HCT116 (cell line): ENCODE data around the gene TSPAN2. TPM values are rescaled to one million over a fixed set of nuclear protein-coding genes. Genes with fewer than 3 reads are reported as not detected.

Experiments used
- ATAC-seq: fragments of 200-7000 bp; cut with Tn5 transposase; 2 replicates; pipeline ENCODE4 v1.9.1; 2020; ENCODE audit warnings: mild to moderate bottlenecking, moderate library complexity
- BruUV-seq: library from RNA; stranded (reverse); fragments of 400-500 nt; replicated peaks from 2 replicates; lab custom pipeline; 2021; lab: Mats Ljungman, UMichigan
- CTCF ChIA-PET: fragments of 300-600 bp; sonication (Branson Sonifier 250); formaldehyde crosslinking; loops from one replicate; lab custom pipeline; 2021; ENCODE audit warnings: antibody characterized with exemption; lab: Charles Lee
- POLR2A ChIA-PET: fragments of 300-600, 350-600 bp; sonication (Branson Sonifier 250); formaldehyde crosslinking; loops from one replicate; lab custom pipeline; 2021; ENCODE audit warnings: antibody characterized with exemption; lab: Charles Lee
- RAD21 ChIA-PET, 2 experiments: fragments of 300-600 bp; sonication (Branson Sonifier 250); formaldehyde crosslinking; loops; one replicate each; lab custom pipeline; 2023; ENCODE audit warnings: low total read pairs in 2 of 2; ENCODE audit not compliant: uncharacterized antibody in 2 of 2, unreplicated experiment in 2 of 2, low non-redundant PET in 1 of 2; lab: Charles Lee
- DNase-seq: peaks from one replicate; pipeline ENCODE4 v3.0.0-alpha.2; 2010; ENCODE audit warnings: low read depth, low spot score
- H2AFZ ChIP-seq: fragments of 200-600 bp; shearing (Covaris generic), sonication (generic); 2 replicates; pipeline ENCODE4 v1.6.1; 2017; ENCODE audit warnings: low read depth, mixed run types, mixed read lengths, antibody characterized with exemption, low read length; ENCODE audit not compliant: poor library complexity, severe bottlenecking
- H3K27ac ChIP-seq: 2 replicates; pipeline ENCODE4 v1.5.1; 2012; ENCODE audit warnings: low read depth, low read length
- H3K27me3 ChIP-seq: fragments of 200-600 bp; sonication (generic); 2 replicates; pipeline ENCODE4 v1.6.1; 2016; ENCODE audit warnings: mixed run types, low read length, mixed read lengths; ENCODE audit not compliant: insufficient read depth
- H3K36me3 ChIP-seq, 2 experiments: fragments of 200-500 bp in 1 of 2; fragments of 200-600 bp in 1 of 2; sonication (Bioruptor generic) in 1 of 2; sonication (generic) in 1 of 2; 2 replicates each; pipeline versions ENCODE4 v1.5.1 to v1.6.1; 2014 to 2016; ENCODE audit warnings: low read length in 2 of 2, inconsistent platforms in 1 of 2, mixed read lengths in 1 of 2, mixed run types in 1 of 2; ENCODE audit not compliant: insufficient read depth in 2 of 2, control insufficient read depth in 1 of 2
- H3K4me1 ChIP-seq, 2 experiments: fragments of 200-600 bp in 1 of 2; sonication (generic) in 1 of 2; 2 replicates each; pipeline versions ENCODE4 v1.5.1 to v1.6.1; 2012 to 2017; ENCODE audit warnings: low read length in 2 of 2, inconsistent platforms in 1 of 2, mild to moderate bottlenecking in 1 of 2, mixed read lengths in 1 of 2, mixed run types in 1 of 2, moderate library complexity in 1 of 2; ENCODE audit not compliant: insufficient read depth in 2 of 2, control insufficient read depth in 1 of 2
- H3K4me2 ChIP-seq: fragments of 200-600 bp; sonication (generic); 2 replicates; pipeline ENCODE4 v1.6.1; 2017; ENCODE audit warnings: mixed run types, low read length, mixed read lengths
- H3K4me3 ChIP-seq, 2 experiments: fragments of 200-600 bp in 1 of 2; sonication (generic) in 1 of 2; replicated peaks in 1 of 2; 2 replicates each; pipeline ENCODE4 v1.5.1; 2011 to 2016; ENCODE audit warnings: low read length in 2 of 2, control low read depth in 1 of 2, low read depth in 1 of 2, mild to moderate bottlenecking in 1 of 2, mixed read lengths in 1 of 2, mixed run types in 1 of 2
- H3K79me2 ChIP-seq: fragments of 200-600 bp; sonication (generic); 2 replicates; pipeline ENCODE4 v1.6.1; 2017; ENCODE audit warnings: mild to moderate bottlenecking, mixed run types, low read length, moderate library complexity, mixed read lengths; ENCODE audit not compliant: insufficient read depth
- H3K9ac ChIP-seq: fragments of 200-600 bp; sonication (generic); 2 replicates; pipeline ENCODE4 v1.6.1; 2016; ENCODE audit warnings: low read length, mixed read lengths
- H3K9me2 ChIP-seq: fragments of 200-600 bp; sonication (generic), shearing (Covaris generic); 2 replicates; pipeline ENCODE4 v1.6.1; 2017; ENCODE audit warnings: mixed run types, mild to moderate bottlenecking, moderate library complexity; ENCODE audit not compliant: insufficient read depth
- H3K9me3 ChIP-seq, 2 experiments: fragments of 200-500 bp in 1 of 2; fragments of 200-600 bp in 1 of 2; sonication (Bioruptor generic) in 1 of 2; sonication (generic) in 1 of 2; 2 replicates each; pipeline ENCODE4 v1.6.1; 2014 to 2017; ENCODE audit warnings: low read length in 2 of 2, mixed read lengths in 2 of 2, inconsistent platforms in 1 of 2, low read depth in 1 of 2, mild to moderate bottlenecking in 1 of 2, mixed run types in 1 of 2, moderate library complexity in 1 of 2; ENCODE audit not compliant: control insufficient read depth in 1 of 2, insufficient read depth in 1 of 2
- H4K20me1 ChIP-seq: fragments of 200-600 bp; sonication (generic), shearing (Covaris generic); 2 replicates; pipeline ENCODE4 v1.6.1; 2017; ENCODE audit warnings: mixed run types, mild to moderate bottlenecking, moderate library complexity; ENCODE audit not compliant: insufficient read depth
- CBX3 ChIP-seq: IDR thresholded peaks from 2 replicates; pipeline ENCODE4 v1.6.1; 2012; ENCODE audit warnings: low read depth
- CEBPB ChIP-seq: IDR thresholded peaks from 2 replicates; pipeline ENCODE4 v1.6.1; 2012; ENCODE audit warnings: low read depth
- EZH2 ChIP-seq: fragments of 200-600 bp; sonication (generic); IDR thresholded peaks from 2 replicates; pipeline ENCODE4 v1.6.1; 2017; ENCODE audit warnings: antibody characterized with exemption, mixed run types
- EZH2phosphoT487 ChIP-seq: fragments of 200-600 bp; IDR thresholded peaks from 2 replicates; pipeline ENCODE4 v1.6.1; 2018; ENCODE audit warnings: antibody characterized with exemption, borderline replicate concordance
- MAX ChIP-seq: IDR thresholded peaks from 2 replicates; pipeline ENCODE4 v1.6.1; 2012
- RAD21 ChIP-seq: IDR thresholded peaks from 2 replicates; pipeline ENCODE4 v1.6.1; 2012; ENCODE audit warnings: low read depth, mild to moderate bottlenecking
- intact Hi-C: fragments of 100-400 bp; cut with micrococcal nuclease; formaldehyde crosslinking; loops from 2 replicates; pipeline ENCODE4 v1.10.0; 2022
- total RNA-seq: library from RNA; stranded (reverse); gene quantifications from one replicate; pipeline ENCODE4 v1.2.1, GENCODE V29; 2021; ENCODE audit not compliant: unreplicated experiment
- TF ChIP-seq, protein P1 (sequence below), 3 experiments: fragments of 200-600 bp in 1 of 3; sonication (generic) in 1 of 3; IDR thresholded peaks in 2 of 3; conservative IDR thresholded peaks in 1 of 3; 2 replicates each; pipeline ENCODE4 v1.5.1; 2012 to 2017; ENCODE audit warnings: low read depth in 2 of 3, low read length in 2 of 3, antibody characterized with exemption in 1 of 3, borderline replicate concordance in 1 of 3, control low read depth in 1 of 3, mild to moderate bottlenecking in 1 of 3, mixed read lengths in 1 of 3, mixed run types in 1 of 3, moderate library complexity in 1 of 3; ENCODE audit not compliant: insufficient read depth in 1 of 3

TSPAN2 gene
- total RNA-seq, 1 experiment from 2014 or later, result 0.98 TPM

- H3K36me3 ChIP-seq, result no peaks in the 10 kb centered on the region
- no peak for DNase-seq
- H3K4me2 ChIP-seq, result no peak overlapping the region
- ChIA-PET POLR2A (no interaction called here), RAD21 (no interaction called here), CTCF (no interaction called here)
- H3K4me1 ChIP-seq, result no peaks in the 10 kb centered on the region
- H3K9me3 ChIP-seq, result no peaks in the 10 kb centered on the region
- intact Hi-C loops, result no loop called here
- ATAC-seq, result no peak
- H4K20me1 ChIP-seq, result no peaks in the 10 kb centered on the region
- no peaks in the 10 kb centered on the region for H3K27me3 ChIP-seq
- H3K27ac ChIP-seq, result no peak overlapping the region
- no peak overlapping the region for H3K9ac ChIP-seq
- H3K4me3 ChIP-seq, result no peak overlapping the region
- H2AFZ ChIP-seq, result no peak overlapping the region
- no peak for TF ChIP-seq MAX
- TF ChIP-seq CEBPB, result no peak
- no TSS peak for BruUV-seq
- no peaks in the 10 kb centered on the region for H3K79me2 ChIP-seq
- H3K9me2 ChIP-seq, result no peaks in the 10 kb centered on the region
These were observed 32.9 kb downstream of the TSPAN2 start for GRCh38 chr1:115056395-115056798.

DNA sequence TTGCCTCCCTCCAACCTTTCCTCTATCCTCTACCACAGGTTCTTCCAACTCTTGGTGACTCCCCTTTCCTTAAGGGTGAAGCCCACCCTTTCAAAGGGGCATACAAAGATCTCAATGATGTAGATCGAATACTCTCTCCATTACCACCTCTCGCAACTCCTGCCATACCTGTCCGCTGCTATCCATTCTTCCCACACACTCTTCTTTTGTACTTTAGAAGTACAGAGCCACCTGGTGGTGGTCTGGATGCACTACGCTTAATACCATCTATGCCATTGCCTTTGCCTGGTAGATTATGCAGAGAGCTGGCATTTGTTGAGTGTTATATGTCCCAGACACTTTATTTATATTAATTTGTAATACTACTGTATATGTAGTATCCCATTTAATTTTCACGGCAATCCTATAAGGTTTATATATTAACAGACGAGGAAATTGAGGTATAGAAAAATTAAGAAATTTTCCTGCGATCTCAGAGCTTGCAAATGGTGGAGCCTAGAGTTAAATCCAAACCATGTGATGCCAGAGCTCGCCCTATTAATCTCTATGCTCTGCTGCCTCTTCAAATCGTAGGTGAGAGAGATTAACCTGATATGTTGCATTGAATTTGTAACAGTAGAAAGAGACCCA lies 36.7 kb downstream of the TSPAN2 start:
- Histone ChIP-seq H3K79me2 (no peaks in the 10 kb centered on the region), H3K36me3 (no peaks in the 10 kb centered on the region), H3K4me1 (no peaks in the 10 kb centered on the region), H3K9ac (no peak overlapping the region), H3K27me3 (no peaks in the 10 kb centered on the region)
- intact Hi-C loops, result no loop called here
- TF ChIP-seq EZH2, result no peak
- TF ChIP-seq CBX3, result no peak
- TF ChIP-seq, protein P1, sequence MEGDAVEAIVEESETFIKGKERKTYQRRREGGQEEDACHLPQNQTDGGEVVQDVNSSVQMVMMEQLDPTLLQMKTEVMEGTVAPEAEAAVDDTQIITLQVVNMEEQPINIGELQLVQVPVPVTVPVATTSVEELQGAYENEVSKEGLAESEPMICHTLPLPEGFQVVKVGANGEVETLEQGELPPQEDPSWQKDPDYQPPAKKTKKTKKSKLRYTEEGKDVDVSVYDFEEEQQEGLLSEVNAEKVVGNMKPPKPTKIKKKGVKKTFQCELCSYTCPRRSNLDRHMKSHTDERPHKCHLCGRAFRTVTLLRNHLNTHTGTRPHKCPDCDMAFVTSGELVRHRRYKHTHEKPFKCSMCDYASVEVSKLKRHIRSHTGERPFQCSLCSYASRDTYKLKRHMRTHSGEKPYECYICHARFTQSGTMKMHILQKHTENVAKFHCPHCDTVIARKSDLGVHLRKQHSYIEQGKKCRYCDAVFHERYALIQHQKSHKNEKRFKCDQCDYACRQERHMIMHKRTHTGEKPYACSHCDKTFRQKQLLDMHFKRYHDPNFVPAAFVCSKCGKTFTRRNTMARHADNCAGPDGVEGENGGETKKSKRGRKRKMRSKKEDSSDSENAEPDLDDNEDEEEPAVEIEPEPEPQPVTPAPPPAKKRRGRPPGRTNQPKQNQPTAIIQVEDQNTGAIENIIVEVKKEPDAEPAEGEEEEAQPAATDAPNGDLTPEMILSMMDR (IDR thresholded peaks at IDR 0.05 in 2 of 3, conservative IDR thresholded peaks at IDR 0.05 in 1 of 3; ENCODE audit: borderline replicate concordance in 1 of 3, insufficient read depth in 1 of 3, low read depth in 2 of 3, low read length in 2 of 3), result peak; percentile 61 to 82 (median 80); a peak in 5 of 6 replicates
- TF ChIP-seq EZH2phosphoT487, result no peak
- peak; percentile 66 for TF ChIP-seq RAD21
- TF ChIP-seq, all 23 proteins: peak for 2
- POLR2A ChIA-PET, result interaction anchor here (0.8 kb wide), 1 partner anchor 11 kb away, joined by 3 read pairs; no protein-coding TSS in a partner anchor
- no peaks in the 10 kb centered on the region for H3K9me2 ChIP-seq
- peak; percentile 62 for DNase-seq
- peak overlapping the region; percentile 24 for H2AFZ ChIP-seq
- H3K9me3 ChIP-seq, result no peaks in the 10 kb centered on the region
- peak; percentile 99 for ATAC-seq
- peak overlapping the region; percentile 27 for H3K4me2 ChIP-seq
- H4K20me1 ChIP-seq, result no peaks in the 10 kb centered on the region
- BruUV-seq, result no TSS peak
- no peak overlapping the region for H3K4me3 ChIP-seq
- RAD21 ChIA-PET, result interaction anchor here (0.7 to 2.2 kb wide), 2 partner anchors 11 to 61 kb away, joined by 4 to 6 read pairs; no protein-coding TSS in a partner anchor
- CTCF ChIA-PET, result interaction anchor here (0.6 to 2.8 kb wide), 23 partner anchors 10 to 1076 kb away, joined by 3 to 35 read pairs (median 3); no protein-coding TSS in a partner anchor
- no peak overlapping the region for H3K27ac ChIP-seq
